Measurements from ENCODE around the gene FOS. TPM values are rescaled to one million over a fixed set of nuclear protein-coding genes. Genes with fewer than 3 reads are reported as not detected.
"Not testable (repeated sequence)": the region's sequence is repeated elsewhere in the genome, so short reads cannot be mapped to it uniquely, and the experiment has no call there.

Gene FOS
- total RNA-seq, 2 donors from 2014 or later: 69.4 to 160 TPM

DNA sequence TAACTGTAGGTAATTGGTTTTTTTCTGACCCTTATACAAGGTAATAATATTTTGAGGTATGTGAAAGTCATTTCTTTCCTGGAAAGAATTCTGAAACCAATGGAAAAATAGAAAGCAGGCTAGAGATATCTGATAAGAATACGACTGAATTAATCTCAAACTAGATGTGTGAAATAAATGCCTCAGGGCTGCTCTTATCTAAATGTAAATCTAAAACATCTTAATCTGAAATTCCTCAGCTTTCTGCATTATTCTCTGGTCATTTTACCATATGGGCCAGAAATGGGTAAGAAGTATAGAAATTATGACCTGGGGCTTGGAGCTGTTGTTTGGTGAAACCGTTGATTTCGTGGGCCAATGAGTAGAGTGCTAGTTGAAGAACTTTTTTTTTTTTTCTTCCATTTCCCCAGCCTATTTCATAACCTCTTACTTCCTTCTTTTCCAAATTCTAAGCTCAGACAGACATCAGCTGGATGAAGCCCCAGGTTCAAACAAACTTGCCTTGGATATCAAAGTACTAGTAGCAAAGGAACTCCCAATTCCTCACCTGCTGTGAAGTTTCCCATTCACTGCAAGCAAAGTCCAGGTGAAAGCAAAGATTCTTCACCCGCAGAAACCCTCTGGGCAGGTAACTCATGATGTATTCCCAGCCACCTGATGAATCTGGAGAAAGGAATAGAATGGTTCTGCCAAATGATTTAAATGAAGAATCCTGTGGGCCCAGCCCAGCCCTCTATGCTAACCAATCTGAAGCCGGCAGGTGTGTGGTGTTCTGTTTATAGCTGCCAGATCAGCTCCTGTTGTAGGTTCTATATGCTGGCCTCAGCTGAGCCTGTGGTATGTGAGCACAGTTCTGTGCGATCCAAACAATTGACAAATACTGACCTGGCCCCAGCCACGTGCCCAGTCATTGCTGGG, 9.7 kb upstream of the FOS start:
- DNase-seq (no peak), ATAC-seq (no peak)
- intact Hi-C loops (cut with DNase I): no loop called here

DNA sequence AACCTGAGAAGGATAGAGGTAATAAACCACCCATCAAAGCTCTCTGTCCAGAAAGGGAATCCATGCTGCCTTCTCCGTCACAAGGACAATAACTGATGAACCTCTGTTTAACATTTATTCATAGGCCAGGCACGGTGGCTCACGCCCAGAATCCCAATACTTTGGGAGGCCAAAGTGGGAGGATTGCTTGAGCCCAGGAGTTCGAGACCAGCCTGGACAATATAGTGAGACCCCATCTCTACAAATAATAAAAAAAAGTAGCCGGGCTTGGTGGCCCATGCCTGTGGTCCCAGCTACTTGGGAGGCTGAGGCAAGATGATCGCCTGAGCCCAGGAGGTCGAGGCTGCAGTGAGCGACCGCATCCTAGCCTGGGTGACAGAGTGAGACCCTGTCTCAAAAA, 7.1 kb upstream of the FOS start:
- no peak for ATAC-seq
- intact Hi-C loops (cut with DNase I): no loop called here

DNA sequence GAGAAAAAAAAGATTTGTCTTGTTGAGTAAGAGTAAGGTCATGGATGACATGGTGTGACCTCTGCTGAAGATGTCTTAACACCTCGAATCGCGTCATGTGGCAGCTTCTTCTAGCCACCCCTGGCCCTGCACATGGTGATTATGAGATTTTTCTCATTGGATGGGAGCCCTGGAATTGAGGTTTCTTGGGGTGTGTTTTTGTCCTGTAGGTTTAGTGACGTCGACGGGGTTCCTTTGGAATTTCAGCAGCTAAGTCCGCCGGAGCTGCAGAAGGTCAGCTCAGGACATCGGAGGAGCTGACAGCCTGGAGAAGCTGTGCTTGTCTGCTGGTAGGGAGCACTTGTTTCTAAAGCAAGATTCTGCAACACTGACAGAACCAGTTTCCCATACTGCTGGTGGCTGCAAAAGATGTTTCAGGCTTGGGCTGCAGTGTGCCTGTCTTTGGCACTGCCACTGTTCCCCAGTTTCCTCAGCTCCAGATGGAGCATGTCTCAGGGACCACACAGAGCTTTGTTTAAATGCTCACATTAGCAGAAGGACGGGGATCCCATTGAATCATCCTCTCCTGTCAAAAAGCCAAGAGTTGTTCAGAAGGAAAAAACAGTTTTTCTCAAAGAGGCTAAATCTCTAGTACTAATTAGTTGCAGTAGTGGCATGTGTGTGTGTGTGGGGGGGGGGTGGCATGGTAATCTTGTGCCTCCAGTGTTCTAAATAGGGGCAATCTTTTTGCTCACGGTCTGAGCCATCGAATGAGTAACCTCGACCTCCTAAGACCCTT, 5.2 kb upstream of the FOS start:
- intact Hi-C loops (cut with DNase I): no loop called here
- DNase-seq (no peak), ATAC-seq (no peak)

More for the DNA sequence above, 7.1 kb upstream of the FOS start:
- DNase-seq: no peak

DNA sequence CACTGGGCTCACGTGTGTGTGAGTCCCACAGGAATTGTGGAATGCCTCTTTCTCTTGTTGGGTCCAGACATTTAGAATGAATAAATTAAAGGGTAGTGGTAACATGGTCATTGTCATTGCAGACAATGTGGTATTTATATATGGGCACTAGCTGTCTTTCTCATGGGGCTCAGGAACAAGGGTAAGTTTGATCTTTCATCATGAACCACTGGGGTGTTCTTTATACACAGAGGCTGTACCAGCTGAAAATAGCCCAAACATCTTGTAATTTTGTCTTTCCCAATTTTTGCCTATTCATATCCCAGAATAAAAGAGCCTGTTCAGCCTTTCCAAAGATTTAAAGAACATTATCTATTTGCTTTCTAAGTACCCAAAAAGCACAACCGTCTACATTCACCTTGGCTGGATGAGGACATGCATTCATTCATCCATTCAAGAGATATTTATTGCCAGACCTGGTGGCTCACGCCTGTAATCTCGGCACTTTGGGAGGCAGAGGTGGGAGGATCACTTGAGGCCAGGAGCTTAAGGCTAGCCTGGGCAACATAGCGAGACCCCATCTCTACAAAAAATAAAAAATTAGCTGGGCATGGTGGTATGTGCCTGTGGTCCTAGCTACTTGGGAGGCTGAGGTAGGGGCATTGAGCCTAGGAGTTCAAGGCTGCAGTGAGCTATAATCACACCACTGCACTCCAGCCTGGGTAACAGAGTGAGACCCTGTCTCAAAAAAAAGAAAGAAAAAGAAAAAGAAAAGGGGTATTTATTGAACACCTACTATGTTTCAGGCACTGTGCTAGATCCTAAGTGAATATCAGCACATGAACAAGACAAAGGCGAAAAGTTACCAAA, 4.4 kb upstream of the FOS start:
- DNase-seq (no peak), ATAC-seq (no peak)
- intact Hi-C loops (cut with DNase I): no loop called here

DNA sequence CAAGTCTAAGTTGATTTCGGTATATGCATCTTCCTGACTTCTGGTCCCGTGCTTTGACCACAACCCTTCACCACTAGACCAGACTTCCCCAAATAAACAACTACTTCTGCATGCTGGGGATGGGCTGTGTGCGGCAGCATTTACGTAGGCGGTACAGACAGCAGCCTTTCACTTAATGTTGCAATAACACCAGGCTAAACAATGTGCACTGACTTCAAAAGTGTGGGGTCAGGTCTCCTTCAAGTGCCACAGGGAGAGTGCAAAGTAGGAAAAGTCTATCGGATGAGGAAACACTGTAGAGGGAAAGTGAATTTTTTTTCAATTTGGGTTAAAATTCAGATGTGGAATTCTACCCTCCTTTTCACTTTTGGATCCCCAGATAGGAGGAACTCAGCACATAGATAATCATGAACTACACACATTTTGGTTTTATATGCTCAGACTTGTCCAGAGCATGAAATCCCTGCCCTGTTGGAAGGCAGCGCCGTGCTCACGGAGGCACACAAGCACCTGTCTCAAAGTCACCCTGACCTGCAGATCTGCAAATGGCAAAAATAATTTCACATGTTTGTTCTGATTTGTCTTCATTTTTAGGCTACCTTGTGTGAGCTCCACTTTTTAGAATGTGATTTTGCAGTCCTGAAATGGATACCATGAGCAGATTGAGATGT, 3.6 kb upstream of the FOS start:
- intact Hi-C loops (cut with DNase I): loop anchor here in 1 of 2 donors (5.0 kb wide), 1 partner anchor 98 kb away; the partner anchor contains the start of gene TMED10
- ATAC-seq (no peak), DNase-seq (no peak)

DNA sequence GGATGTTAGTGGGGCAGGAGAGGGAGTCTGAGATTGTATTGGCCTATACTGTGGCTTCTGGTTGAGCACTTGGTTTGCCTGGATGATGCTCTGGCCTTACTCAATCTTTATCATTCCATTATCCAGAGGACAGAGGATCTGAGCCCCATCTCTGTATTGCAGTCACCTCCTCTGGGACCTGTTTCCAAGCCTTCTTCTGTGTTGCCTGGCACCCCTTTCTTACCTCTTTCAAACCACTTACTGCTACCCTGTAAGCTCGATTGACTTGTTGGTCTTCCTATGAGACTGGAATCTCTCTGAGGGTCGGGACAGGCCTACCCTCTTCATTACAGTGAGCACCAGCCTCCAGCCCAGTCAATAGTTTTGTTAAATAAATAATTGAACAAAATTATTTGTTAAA, 3.0 kb upstream of the FOS start:
- DNase-seq (no peak), ATAC-seq (no peak)
- intact Hi-C loops (cut with DNase I): loop anchor here in 1 of 2 donors (5.0 kb wide), 1 partner anchor 98 kb away; the partner anchor contains the start of gene TMED10

DNA sequence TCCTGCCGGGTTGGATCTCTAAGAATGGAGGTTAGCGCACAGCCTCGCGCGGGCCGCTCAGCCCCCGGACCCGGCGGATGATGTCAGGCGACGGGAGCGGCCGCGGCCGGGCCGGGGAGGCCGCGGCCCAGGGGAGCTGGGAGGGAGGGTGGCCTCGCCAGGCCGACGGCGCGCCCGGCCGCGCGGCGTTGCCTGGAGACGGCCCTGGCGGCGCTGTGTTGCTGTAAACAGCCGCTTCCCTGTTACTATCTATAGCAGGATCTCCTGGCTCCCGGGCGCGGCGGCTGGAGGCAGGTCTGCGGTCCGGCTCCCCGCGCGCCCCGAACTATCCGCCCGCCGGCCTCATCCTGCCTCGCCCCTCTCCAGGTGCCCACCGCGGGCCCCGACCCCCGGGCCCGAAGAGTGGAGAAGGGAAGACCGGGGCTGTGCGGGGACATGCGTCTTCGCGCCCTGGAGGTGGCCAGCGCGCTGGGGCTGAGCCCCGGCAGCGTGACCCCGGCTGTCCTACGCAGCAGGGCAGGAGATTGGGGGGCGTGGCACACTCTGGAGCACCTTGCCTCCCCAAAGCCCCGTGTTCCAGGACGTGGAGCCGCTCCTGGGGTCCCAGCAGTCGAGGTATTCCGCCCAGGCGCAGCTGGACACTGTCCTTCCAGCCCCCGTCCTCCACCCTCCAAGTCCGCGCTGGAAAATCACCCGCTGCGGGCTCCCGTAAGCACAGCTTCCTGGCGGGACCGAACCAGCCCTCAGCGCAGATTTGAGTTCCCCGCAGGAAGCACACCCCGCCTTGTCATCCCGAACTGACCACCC, 1.4 kb upstream of the FOS start:
- DNase-seq: peak; percentile 94
- intact Hi-C loops (cut with DNase I): loop anchor here in 1 of 2 donors (5.0 kb wide), 1 partner anchor 100 kb away; the partner anchor contains the start of gene TMED10
- peak; percentile 73 to 75 for ATAC-seq

DNA sequence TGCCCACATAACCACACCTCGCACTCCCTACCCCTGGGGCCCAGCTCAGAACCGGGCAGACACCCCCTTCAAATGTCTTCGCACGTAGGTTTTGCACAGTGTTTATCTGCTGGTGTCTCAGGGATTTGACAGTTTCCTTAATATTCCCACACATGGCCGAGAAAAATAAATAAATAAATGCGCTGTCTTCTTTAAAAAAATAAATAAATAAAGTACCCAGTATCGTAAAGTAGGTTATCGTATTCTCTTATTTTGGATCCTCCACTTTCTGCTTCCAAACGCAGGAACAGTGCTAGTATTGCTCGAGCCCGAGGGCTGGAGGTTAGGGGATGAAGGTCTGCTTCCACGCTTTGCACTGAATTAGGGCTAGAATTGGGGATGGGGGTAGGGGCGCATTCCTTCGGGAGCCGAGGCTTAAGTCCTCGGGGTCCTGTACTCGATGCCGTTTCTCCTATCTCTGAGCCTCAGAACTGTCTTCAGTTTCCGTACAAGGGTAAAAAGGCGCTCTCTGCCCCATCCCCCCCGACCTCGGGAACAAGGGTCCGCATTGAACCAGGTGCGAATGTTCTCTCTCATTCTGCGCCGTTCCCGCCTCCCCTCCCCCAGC, 710 bp upstream of the FOS start:
- intact Hi-C loops (cut with DNase I): loop anchor here in 1 of 2 donors (5.0 kb wide), 1 partner anchor 101 kb away; the partner anchor contains the start of gene TMED10
- ATAC-seq: no peak
- DNase-seq: no peak

DNA sequence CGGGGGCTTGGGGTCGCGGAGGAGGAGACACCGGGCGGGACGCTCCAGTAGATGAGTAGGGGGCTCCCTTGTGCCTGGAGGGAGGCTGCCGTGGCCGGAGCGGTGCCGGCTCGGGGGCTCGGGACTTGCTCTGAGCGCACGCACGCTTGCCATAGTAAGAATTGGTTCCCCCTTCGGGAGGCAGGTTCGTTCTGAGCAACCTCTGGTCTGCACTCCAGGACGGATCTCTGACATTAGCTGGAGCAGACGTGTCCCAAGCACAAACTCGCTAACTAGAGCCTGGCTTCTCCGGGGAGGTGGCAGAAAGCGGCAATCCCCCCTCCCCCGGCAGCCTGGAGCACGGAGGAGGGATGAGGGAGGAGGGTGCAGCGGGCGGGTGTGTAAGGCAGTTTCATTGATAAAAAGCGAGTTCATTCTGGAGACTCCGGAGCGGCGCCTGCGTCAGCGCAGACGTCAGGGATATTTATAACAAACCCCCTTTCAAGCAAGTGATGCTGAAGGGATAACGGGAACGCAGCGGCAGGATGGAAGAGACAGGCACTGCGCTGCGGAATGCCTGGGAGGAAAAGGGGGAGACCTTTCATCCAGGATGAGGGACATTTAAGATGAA, 630 bp downstream of the FOS start:
- intact Hi-C loops (cut with DNase I): loop anchor here in 1 of 2 donors (5.0 kb wide), 1 partner anchor 102 kb away; the partner anchor contains the start of gene TMED10
- peak; percentile 2 to 7 for ATAC-seq

DNA sequence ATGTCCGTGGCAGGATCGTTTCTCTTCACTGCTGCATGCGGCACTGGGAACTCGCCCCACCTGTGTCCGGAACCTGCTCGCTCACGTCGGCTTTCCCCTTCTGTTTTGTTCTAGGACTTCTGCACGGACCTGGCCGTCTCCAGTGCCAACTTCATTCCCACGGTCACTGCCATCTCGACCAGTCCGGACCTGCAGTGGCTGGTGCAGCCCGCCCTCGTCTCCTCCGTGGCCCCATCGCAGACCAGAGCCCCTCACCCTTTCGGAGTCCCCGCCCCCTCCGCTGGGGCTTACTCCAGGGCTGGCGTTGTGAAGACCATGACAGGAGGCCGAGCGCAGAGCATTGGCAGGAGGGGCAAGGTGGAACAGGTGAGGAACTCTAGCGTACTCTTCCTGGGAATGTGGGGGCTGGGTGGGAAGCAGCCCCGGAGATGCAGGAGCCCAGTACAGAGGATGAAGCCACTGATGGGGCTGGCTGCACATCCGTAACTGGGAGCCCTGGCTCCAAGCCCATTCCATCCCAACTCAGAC, 1.2 kb downstream of the FOS start:
- intact Hi-C loops (cut with DNase I): loop anchor here in 1 of 2 donors (5.0 kb wide), 1 partner anchor 103 kb away; the partner anchor contains the start of gene TMED10
- DNase-seq (peak; percentile 58), ATAC-seq (no peak)

More for the DNA sequence above, 630 bp downstream of the FOS start:
- DNase-seq: peak; percentile 85

DNA sequence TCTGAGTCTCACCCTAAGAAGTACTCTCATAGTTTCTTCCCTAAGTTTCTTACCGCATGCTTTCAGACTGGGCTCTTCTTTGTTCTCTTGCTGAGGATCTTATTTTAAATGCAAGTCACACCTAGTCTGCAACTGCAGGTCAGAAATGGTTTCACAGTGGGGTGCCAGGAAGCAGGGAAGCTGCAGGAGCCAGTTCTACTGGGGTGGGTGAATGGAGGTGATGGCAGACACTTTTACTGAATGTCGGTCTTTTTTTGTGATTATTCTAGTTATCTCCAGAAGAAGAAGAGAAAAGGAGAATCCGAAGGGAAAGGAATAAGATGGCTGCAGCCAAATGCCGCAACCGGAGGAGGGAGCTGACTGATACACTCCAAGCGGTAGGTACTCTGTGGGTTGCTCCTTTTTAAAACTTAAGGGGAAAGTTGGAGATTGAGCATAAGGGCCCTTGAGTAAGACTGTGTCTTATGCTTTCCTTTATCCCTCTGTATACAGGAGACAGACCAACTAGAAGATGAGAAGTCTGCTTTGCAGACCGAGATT, 1.7 kb downstream of the FOS start:
- DNase-seq: no peak
- no peak for ATAC-seq
- intact Hi-C loops (cut with DNase I): no loop called here

DNA sequence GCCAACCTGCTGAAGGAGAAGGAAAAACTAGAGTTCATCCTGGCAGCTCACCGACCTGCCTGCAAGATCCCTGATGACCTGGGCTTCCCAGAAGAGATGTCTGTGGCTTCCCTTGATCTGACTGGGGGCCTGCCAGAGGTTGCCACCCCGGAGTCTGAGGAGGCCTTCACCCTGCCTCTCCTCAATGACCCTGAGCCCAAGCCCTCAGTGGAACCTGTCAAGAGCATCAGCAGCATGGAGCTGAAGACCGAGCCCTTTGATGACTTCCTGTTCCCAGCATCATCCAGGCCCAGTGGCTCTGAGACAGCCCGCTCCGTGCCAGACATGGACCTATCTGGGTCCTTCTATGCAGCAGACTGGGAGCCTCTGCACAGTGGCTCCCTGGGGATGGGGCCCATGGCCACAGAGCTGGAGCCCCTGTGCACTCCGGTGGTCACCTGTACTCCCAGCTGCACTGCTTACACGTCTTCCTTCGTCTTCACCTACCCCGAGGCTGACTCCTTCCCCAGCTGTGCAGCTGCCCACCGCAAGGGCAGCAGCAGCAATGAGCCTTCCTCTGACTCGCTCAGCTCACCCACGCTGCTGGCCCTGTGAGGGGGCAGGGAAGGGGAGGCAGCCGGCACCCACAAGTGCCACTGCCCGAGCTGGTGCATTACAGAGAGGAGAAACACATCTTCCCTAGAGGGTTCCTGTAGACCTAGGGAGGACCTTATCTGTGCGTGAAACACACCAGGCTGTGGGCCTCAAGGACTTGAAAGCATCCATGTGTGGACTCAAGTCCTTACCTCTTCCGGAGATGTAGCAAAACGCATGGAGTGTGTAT, 2.4 kb downstream of the FOS start:
- ATAC-seq: no peak
- intact Hi-C loops (cut with DNase I): no loop called here
- DNase-seq: peak; percentile 48

DNA sequence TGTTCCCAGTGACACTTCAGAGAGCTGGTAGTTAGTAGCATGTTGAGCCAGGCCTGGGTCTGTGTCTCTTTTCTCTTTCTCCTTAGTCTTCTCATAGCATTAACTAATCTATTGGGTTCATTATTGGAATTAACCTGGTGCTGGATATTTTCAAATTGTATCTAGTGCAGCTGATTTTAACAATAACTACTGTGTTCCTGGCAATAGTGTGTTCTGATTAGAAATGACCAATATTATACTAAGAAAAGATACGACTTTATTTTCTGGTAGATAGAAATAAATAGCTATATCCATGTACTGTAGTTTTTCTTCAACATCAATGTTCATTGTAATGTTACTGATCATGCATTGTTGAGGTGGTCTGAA, 3.0 kb downstream of the FOS start:
- intact Hi-C loops (cut with DNase I): no loop called here
- DNase-seq (no peak), ATAC-seq (no peak)

DNA sequence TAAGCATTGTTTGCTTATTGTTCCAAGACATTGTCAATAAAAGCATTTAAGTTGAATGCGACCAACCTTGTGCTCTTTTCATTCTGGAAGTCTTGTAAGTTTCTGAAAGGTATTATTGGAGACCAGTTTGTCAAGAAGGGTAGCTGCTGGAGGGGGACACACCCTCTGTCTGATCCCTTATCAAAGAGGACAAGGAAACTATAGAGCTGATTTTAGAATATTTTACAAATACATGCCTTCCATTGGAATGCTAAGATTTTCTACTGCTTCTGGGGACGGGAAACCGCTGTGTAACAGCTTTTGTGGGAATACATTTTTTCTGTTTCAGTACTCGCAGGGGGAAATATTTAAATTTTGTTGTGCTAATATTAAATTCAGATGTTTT, 3.5 kb downstream of the FOS start:
- intact Hi-C loops (cut with DNase I): no loop called here
- DNase-seq: no peak

DNA sequence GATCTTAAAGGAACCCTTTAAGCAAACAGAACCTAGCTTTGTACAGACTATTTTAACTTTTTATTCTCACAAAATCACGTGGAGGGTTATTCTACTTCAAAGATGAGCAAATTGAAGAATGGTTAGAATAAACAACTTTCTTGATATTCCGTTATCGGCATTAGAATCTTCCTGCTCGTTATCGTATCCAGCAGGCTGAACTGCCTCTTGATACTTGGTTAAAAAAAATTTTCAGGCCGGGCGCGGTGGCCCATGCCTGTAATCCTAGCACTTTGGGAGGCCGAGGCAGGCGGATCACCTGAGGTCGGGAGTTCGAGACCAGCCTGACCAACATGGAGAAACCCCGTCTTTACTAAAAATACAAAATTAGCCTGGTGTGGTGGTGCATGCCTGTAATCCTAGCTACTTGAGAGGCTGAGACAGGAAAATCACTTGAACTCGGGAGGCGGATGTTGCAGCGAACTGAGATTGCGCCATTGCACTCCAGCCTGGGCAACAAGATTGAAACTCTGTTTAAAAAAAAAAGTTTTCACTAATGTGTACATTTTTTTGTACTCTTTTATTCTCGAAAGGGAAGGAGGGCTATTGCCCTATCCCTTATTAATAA, 4.0 kb downstream of the FOS start:
- peak; percentile 50 for DNase-seq
- ATAC-seq; intact Hi-C loops (cut with DNase I): not testable (repeated sequence)

More for the DNA sequence above, 3.5 kb downstream of the FOS start:
- no peak for ATAC-seq
